ENCODE results near the gene ISM2.

DNA sequence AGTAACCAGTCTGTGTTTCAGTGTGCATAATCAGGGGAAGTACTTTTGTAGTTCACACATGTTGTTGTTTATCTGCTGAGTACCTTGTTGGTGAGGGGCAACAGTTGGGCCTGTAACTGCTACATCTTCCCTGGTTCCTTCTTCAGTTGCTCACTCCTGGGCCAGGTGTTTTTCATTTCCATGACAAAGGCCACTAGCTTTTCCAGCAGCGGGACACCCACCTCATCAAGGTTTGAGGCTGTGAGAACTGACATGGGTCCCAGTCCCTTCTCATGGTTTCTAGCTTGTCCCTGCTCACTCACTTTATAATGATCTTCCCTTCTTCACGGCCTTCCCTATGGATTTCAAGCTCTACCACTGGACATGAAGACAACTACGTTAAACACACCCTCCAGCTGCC lies 73.8 kb downstream of the ISM2 start:
- TF ChIP-seq, protein P1, sequence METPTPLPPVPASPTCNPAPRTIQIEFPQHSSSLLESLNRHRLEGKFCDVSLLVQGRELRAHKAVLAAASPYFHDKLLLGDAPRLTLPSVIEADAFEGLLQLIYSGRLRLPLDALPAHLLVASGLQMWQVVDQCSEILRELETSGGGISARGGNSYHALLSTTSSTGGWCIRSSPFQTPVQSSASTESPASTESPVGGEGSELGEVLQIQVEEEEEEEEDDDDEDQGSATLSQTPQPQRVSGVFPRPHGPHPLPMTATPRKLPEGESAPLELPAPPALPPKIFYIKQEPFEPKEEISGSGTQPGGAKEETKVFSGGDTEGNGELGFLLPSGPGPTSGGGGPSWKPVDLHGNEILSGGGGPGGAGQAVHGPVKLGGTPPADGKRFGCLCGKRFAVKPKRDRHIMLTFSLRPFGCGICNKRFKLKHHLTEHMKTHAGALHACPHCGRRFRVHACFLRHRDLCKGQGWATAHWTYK (CRISPR knock-in tag; IDR thresholded peaks at IDR 0.05): no peak
- TF ChIP-seq ZBTB17 (CRISPR knock-in tag; IDR thresholded peaks at IDR 0.05): no peak
- TF ChIP-seq ZFP36 (IDR thresholded peaks at IDR 0.05; ENCODE audit: low read depth, low read length, partially characterized antibody): no peak
- no peak for TF ChIP-seq SMC3 (conservative IDR thresholded peaks at IDR 0.05; ENCODE audit: insufficient read depth, low read depth, low read length)
- TF ChIP-seq, protein P2, sequence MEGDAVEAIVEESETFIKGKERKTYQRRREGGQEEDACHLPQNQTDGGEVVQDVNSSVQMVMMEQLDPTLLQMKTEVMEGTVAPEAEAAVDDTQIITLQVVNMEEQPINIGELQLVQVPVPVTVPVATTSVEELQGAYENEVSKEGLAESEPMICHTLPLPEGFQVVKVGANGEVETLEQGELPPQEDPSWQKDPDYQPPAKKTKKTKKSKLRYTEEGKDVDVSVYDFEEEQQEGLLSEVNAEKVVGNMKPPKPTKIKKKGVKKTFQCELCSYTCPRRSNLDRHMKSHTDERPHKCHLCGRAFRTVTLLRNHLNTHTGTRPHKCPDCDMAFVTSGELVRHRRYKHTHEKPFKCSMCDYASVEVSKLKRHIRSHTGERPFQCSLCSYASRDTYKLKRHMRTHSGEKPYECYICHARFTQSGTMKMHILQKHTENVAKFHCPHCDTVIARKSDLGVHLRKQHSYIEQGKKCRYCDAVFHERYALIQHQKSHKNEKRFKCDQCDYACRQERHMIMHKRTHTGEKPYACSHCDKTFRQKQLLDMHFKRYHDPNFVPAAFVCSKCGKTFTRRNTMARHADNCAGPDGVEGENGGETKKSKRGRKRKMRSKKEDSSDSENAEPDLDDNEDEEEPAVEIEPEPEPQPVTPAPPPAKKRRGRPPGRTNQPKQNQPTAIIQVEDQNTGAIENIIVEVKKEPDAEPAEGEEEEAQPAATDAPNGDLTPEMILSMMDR (IDR thresholded peaks at IDR 0.05 in 2 of 3, conservative IDR thresholded peaks at IDR 0.05 in 1 of 3; ENCODE audit: insufficient read depth in 2 of 3, low read depth in 1 of 3, low read length in 3 of 3): no peak
